ENCODE data around the gene HPS3. TPM values are rescaled to one million over a fixed set of nuclear protein-coding genes. Genes with fewer than 3 reads are reported as not detected.
"Not testable (repeated sequence)": the region's sequence is repeated elsewhere in the genome, so short reads cannot be mapped to it uniquely, and the experiment has no call there.

Gene HPS3
- total and polyA plus RNA-seq, 8 donors: 4.0 to 18.1 (median 7.9) TPM

DNA sequence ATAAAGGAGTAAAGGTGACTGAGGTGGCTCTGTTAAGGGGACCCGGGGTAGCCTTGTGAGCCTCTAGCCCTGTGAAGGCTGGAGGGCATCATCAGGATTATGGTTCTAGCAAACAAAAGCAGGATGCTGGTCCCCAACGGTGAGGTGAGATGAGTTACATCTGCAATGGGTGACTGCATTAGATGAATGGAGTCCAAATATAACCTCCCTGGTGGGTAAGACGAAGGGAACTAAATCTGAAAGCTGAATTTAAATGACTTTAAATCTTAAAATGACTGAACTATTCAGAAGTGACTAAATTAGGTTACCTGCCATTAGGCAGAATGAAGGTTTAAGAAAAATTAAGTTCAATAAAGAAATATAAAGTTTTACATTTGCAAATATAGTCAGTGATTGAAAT, 38.5 kb upstream of the HPS3 start:
- no peak overlapping the region for H3K27ac ChIP-seq
- H3K9me3 ChIP-seq: no peaks in the 10 kb centered on the region
- no peak for ATAC-seq
- no peaks in the 10 kb centered on the region for H3K36me3 ChIP-seq
- H3K4me3 ChIP-seq: no peak overlapping the region
- no peak for DNase-seq
- no peaks in the 10 kb centered on the region for H3K4me1 ChIP-seq
- intact Hi-C loops (cut with DNase I): no loop called here
- WGBS, 2 donors: 87 to 92% methylated on average over 3 of the region's 3 CpGs
- no peak for FAIRE-seq
- TF ChIP-seq, protein P1, sequence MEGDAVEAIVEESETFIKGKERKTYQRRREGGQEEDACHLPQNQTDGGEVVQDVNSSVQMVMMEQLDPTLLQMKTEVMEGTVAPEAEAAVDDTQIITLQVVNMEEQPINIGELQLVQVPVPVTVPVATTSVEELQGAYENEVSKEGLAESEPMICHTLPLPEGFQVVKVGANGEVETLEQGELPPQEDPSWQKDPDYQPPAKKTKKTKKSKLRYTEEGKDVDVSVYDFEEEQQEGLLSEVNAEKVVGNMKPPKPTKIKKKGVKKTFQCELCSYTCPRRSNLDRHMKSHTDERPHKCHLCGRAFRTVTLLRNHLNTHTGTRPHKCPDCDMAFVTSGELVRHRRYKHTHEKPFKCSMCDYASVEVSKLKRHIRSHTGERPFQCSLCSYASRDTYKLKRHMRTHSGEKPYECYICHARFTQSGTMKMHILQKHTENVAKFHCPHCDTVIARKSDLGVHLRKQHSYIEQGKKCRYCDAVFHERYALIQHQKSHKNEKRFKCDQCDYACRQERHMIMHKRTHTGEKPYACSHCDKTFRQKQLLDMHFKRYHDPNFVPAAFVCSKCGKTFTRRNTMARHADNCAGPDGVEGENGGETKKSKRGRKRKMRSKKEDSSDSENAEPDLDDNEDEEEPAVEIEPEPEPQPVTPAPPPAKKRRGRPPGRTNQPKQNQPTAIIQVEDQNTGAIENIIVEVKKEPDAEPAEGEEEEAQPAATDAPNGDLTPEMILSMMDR (IDR thresholded peaks at IDR 0.05): no peak
- no peaks in the 10 kb centered on the region for H3K27me3 ChIP-seq

DNA sequence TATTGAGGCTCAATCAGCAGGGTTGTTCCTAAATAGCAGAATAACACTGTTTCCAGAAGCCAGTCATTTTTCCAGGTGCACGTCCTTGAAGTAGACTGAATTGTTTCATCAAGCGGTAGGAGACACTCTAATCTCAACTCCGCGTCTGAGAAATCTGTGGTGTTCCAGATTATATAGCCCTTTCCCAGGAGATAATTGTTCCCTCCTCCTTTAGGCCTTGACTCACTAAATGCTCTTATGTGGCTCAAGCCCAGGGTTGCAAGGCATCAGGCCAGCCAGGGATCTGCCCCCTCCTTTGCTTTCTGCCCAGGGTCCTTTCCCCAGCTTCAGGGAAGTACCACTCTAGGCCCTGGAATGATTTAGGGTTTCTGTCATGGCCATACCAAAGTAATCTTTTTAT, 37.5 kb upstream of the HPS3 start:
- Histone ChIP-seq H3K9me3 (no peaks in the 10 kb centered on the region), H3K27me3 (no peaks in the 10 kb centered on the region), H3K36me3 (no peaks in the 10 kb centered on the region), H3K4me1 (no peaks in the 10 kb centered on the region), H3K4me3 (no peak overlapping the region), H3K27ac (no peak overlapping the region)
- TF ChIP-seq, protein P1 (IDR thresholded peaks at IDR 0.05): no peak
- no peak for FAIRE-seq
- ATAC-seq: no peak
- intact Hi-C loops (cut with DNase I): no loop called here
- 49 to 69% methylated on average over 4 of the region's 4 CpGs for WGBS, 2 donors
- no peak for DNase-seq

GRCh38 chr3:149095487-149095886, 34.0 kb upstream of the HPS3 start:
- ATAC-seq (no peak), FAIRE-seq (no peak), DNase-seq (no peak)
- Histone ChIP-seq H3K9me3 (no peaks in the 10 kb centered on the region), H3K27me3 (no peaks in the 10 kb centered on the region), H3K4me1 (no peaks in the 10 kb centered on the region), H3K36me3 (no peaks in the 10 kb centered on the region), H3K4me3 (no peak overlapping the region), H3K27ac (no peak overlapping the region)
- TF ChIP-seq, protein P1 (IDR thresholded peaks at IDR 0.05): no peak
- intact Hi-C loops (cut with DNase I): no loop called here
- WGBS, 2 donors: 93 to 95% methylated on average over 4 of the region's 4 CpGs

DNA sequence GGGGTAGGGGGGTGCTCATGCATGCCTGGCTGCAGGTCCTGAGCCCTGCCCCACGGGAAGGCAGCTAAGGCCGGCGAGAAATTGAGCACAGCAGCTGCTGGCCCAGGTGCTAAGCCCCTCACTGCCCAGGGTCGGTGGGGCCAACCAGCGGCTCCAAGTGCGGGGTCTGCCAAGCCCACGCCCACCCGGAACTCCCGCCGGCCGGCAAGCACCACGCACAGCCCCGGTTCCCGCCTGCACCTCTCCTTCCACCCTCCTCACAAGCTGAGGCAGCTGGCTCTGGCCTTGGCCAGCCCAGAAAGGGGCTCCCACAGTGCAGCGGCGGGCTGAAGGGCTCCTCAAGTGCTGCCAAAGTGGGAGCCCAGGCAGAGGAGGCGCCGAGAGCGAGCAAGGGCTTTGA, 31.5 kb upstream of the HPS3 start:
- H3K4me3 ChIP-seq; FAIRE-seq; H3K27ac ChIP-seq; H3K27me3 ChIP-seq; ATAC-seq; H3K36me3 ChIP-seq; H3K9me3 ChIP-seq; intact Hi-C loops (cut with DNase I); H3K4me1 ChIP-seq: not testable (repeated sequence)
- DNase-seq: peak in 1 of 6 donors; percentile 58
- WGBS, 2 donors: 94 to 95% methylated on average over 15 to 19 of the region's 19 CpGs

DNA sequence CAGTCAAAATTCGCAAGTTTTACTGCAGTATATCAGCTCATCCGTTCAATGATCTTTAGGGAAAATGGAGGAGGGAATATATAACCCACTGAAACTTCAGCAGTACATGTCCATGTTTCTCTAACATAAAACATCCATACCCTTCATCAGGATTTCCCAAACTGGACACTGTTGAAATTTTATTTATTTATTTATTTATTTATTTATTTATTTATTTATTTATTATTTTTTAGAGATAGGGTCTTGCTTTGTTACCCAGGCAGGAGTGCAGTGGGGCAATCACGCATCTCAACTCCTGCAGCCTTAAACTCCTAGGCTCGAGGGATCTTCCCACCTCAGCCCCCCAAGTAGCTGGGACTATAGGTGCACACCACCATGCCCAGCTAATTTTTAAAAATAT, 28.3 kb upstream of the HPS3 start:
- no peak overlapping the region for H3K4me3 ChIP-seq
- FAIRE-seq (no peak), ATAC-seq (no peak), DNase-seq (no peak)
- intact Hi-C loops (cut with DNase I): no loop called here
- H3K27ac ChIP-seq: no peak overlapping the region
- TF ChIP-seq, protein P1 (IDR thresholded peaks at IDR 0.05): no peak
- H3K4me1 ChIP-seq: no peaks in the 10 kb centered on the region
- H3K9me3 ChIP-seq: no peaks in the 10 kb centered on the region
- no peaks in the 10 kb centered on the region for H3K27me3 ChIP-seq
- 81% methylated on average over 4 of the region's 4 CpGs for WGBS, 2 donors
- H3K36me3 ChIP-seq: no peaks in the 10 kb centered on the region

- TF ChIP-seq, protein P1 (IDR thresholded peaks at IDR 0.05): no peak
- no peaks in the 10 kb centered on the region for H3K4me1 ChIP-seq
- 83 to 89% methylated on average over 3 of the region's 3 CpGs for WGBS, 2 donors
- no peak overlapping the region for H3K4me3 ChIP-seq
- DNase-seq (no peak), ATAC-seq (no peak), FAIRE-seq (no peak)
- intact Hi-C loops (cut with DNase I): no loop called here
- no peaks in the 10 kb centered on the region for H3K36me3 ChIP-seq
- no peaks in the 10 kb centered on the region for H3K9me3 ChIP-seq
- no peak overlapping the region for H3K27ac ChIP-seq
- no peaks in the 10 kb centered on the region for H3K27me3 ChIP-seq
Measured at GRCh38 chr3:149101641-149102040, 27.8 kb upstream of the HPS3 start.

Measured in pancreas (tissue), 10 donors.